PC-9 (cell line): ENCODE results near the gene STK24.

ENCODE experiments used
- EZH2 ChIP-seq: fragments of 200-600 bp; sonication (generic); IDR thresholded peaks from 2 replicates; pipeline ENCODE4 v1.8.0; 2017; ENCODE audit warnings: antibody characterized with exemption, low read depth
- TF ChIP-seq, protein P1 (sequence below): fragments of 200-600 bp; sonication (generic); conservative IDR thresholded peaks from 2 replicates; pipeline ENCODE4 v1.6.1; 2017; ENCODE audit warnings: mixed run types, antibody characterized with exemption, mild to moderate bottlenecking, moderate library complexity

DNA sequence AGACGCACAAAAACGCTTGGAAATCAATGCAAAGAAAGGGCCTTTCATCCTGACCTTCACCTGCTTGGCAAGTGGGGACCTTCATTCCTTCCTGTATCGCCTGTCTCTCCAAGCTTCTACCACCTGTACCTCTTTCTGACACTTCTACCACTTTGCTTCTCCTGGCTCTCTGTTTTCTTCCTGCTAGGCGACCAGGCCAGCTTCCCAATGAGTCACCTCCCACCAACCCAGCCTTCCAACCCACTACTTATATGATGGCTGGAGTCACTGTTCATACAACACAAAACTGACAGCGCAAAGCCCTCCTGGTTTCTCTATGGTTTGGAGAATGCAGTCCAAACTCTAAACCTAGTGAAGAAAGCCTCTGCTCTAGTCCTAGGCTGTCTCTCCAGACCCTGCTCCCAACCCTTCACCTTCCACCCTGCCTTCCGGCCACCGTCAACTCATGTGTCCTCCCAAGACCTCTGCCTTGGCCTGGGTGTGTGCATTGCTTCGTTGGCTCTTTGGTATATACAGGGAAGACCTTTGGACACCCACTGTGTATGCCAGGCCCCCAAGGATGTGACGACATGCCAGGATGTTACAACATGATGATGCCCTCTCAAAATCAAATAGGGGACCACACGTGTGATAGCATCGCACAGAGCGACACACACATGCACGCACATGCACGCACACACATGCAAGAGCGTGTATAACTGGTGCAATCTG, 148.5 kb downstream of the STK24 start:
- TF ChIP-seq, protein P1, sequence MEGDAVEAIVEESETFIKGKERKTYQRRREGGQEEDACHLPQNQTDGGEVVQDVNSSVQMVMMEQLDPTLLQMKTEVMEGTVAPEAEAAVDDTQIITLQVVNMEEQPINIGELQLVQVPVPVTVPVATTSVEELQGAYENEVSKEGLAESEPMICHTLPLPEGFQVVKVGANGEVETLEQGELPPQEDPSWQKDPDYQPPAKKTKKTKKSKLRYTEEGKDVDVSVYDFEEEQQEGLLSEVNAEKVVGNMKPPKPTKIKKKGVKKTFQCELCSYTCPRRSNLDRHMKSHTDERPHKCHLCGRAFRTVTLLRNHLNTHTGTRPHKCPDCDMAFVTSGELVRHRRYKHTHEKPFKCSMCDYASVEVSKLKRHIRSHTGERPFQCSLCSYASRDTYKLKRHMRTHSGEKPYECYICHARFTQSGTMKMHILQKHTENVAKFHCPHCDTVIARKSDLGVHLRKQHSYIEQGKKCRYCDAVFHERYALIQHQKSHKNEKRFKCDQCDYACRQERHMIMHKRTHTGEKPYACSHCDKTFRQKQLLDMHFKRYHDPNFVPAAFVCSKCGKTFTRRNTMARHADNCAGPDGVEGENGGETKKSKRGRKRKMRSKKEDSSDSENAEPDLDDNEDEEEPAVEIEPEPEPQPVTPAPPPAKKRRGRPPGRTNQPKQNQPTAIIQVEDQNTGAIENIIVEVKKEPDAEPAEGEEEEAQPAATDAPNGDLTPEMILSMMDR: no peak
- TF ChIP-seq EZH2: no peak
